GM21576 (cell line): ENCODE measurements around the gene FOXL3.
"Not testable (repeated sequence)": the region's sequence is repeated elsewhere in the genome, so short reads cannot be mapped to it uniquely, and the experiment has no call there.

ENCODE experiments used
- ATAC-seq: cut with Tn5 transposase; IDR thresholded peaks from one replicate; pipeline ENCODE4 v1.9.1; 2021; ENCODE audit warnings: mild to moderate bottlenecking, moderate library complexity; ENCODE audit not compliant: unreplicated experiment

FOXL3 gene

GRCh38 chr7:335358-336148 is 45.6 kb downstream of the FOXL3 start:
- ATAC-seq, result no peak

- ATAC-seq, result not testable (repeated sequence)
Measured at GRCh38 chr7:336149-336533, 46.2 kb downstream of the FOXL3 start.

- no peak for ATAC-seq
Measured at GRCh38 chr7:336810-337566, 47.0 kb downstream of the FOXL3 start.

DNA sequence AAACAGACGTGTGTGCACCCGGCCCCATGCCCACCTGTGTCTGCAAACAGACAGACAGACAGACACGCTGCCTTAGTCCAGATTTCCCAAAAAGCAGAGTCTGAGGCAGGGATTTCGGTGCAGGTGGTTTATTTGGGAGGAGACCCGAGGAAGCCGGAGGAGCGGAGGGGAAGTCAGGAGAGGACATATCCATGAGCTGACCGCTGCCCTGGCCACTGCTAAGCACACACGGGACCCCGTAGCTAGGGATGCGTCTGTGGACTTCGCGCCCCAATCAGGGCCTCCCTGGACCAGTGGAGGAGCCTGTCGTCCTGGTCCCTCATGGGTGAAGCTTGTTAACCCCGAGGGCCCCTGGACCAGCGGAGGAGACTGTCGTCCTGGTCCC is 47.6 kb downstream of the FOXL3 start:
- ATAC-seq, result no peak

DNA sequence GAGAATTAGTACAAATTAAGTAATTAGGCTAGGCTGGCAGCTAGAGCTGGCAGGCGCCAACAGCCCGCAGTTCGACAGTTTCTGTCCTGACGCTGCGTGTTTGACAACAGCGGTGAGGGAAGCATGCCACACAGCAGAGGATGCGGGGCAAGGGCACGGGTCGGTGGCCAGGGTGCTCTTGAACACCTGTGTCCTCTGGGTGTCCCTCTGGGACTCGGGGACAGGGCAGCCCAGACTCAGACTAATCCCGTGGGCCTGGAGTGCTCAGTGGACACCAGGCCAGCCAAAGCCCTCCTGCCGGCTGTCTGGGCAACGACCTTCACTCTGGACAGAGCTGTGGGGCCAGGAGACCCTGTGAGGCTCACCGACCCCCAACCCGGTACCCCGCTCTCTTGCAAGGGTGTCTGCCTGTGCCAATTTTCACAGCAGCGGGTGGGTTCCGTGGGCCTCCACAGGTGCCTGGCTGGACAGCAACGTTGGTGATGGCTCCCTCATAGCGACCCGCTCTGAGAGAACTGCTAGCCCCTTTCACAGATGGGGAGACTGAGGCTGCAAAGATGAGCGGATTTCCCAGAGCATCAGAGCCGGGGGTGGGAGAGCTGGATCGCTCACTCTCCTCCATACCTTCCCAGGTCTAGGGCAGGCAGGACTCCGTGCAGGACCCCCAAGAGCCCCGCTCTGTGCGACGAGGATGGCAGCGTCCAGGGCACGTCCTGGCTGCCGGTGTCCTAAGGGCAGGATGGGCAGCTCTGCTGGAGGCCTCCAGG is 48.5 kb downstream of the FOXL3 start:
- no peak for ATAC-seq

- no peak for ATAC-seq
Measured at GRCh38 chr7:339062-339342, 49.0 kb downstream of the FOXL3 start.

DNA sequence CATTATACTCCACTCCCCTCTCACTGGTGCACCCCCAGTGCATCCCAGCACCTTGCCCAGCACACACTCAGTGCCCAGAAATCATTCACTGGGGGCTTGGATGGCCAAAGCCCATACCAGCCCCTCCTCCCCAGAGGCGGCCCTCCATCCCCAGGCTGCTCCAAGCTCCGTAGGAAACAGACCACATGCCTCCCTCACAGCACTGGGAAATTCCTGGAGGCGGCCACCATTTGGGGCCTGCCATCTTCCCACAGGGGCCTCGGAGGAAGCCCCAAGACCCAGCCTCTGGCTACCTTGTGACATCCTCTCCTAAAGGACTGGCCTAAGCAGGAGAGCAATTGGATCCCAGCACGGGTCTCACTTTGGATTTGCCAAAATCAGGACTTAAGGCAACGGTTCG is 49.7 kb downstream of the FOXL3 start:
- ATAC-seq, result no peak

GRCh38 chr7:340200-340937 is 50.4 kb downstream of the FOXL3 start:
- ATAC-seq, result no peak
